GM18868 (cell line): ENCODE results near the gene MYL5.
A peak's percentile ranks its signal among the peaks of the same experiment; 100 is the strongest.
"Not testable (repeated sequence)": the region's sequence is repeated elsewhere in the genome, so short reads cannot be mapped to it uniquely, and the experiment has no call there.

ENCODE experiments used
- ATAC-seq: cut with Tn5 transposase; IDR thresholded peaks from one replicate; pipeline ENCODE4 v1.9.1; 2021; ENCODE audit warnings: mild to moderate bottlenecking, moderate library complexity; ENCODE audit not compliant: unreplicated experiment

The MYL5 gene

GRCh38 chr4:656436-657337 lies 17.7 kb upstream of the MYL5 start:
- ATAC-seq, result no peak

- ATAC-seq, result no peak
Observed at GRCh38 chr4:657338-657833, 17.0 kb upstream of the MYL5 start.

- ATAC-seq, result no peak
Observed at GRCh38 chr4:657834-658667, 16.3 kb upstream of the MYL5 start.

- ATAC-seq, result no peak
Observed at GRCh38 chr4:658681-659667, 15.4 kb upstream of the MYL5 start.

DNA sequence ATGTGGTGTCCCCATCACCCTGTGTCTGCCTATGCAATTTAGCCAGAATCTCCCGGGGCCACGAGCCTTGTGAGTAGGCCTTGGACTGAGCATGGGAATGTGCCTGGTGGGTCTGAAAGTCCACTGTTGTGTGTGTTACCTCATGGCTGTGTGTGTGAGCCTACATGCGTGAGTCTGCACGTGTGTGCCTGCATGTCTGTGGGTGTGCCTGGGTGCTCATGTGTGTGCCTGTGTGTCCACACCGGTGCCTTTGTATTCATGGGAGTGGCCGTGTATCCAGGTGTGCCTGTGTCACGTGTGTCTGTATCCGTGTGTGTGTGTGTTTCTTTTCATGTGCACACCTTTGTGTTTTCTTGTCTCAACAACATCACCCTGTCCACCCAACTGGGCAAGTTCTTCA lies 14.5 kb upstream of the MYL5 start:
- no peak for ATAC-seq

DNA sequence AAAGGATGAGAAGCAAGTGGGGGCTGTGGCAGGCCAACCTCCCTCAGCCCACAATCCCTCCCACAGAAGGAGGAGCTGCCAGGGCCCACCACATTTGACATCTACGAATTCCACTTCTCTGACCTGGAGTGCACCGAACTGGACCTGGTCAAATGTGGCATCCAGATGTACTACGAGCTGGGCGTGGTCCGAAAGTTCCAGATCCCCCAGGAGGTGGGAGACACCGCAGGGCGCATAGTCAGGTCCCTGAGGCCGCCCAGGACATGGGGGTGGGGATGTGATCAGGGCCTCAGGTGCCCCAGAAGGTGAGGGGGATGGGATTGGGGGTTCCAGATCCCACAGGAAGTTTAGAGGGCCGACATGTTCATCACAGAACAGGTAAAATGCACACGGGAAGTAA lies 13.9 kb upstream of the MYL5 start:
- no peak for ATAC-seq

DNA sequence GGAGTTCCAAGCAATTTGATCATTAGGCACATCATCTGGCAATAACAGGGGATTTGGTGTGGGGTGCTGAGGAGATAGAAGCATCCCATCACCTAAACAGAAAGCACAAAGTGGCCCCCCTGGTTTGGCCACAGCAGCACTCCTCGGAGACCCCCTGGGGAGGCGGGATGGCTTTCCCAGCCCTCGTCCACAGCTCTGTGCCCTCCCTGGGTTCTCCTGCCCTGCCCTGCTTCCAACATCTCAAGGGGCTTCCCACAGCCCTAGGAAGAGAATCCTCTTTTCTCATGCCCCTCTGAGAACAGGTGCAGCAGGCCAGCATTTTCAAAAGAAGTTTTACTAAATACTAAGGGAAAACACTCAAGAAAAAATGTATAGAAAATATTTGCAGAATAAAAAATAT lies 13.1 kb upstream of the MYL5 start:
- no peak for ATAC-seq

DNA sequence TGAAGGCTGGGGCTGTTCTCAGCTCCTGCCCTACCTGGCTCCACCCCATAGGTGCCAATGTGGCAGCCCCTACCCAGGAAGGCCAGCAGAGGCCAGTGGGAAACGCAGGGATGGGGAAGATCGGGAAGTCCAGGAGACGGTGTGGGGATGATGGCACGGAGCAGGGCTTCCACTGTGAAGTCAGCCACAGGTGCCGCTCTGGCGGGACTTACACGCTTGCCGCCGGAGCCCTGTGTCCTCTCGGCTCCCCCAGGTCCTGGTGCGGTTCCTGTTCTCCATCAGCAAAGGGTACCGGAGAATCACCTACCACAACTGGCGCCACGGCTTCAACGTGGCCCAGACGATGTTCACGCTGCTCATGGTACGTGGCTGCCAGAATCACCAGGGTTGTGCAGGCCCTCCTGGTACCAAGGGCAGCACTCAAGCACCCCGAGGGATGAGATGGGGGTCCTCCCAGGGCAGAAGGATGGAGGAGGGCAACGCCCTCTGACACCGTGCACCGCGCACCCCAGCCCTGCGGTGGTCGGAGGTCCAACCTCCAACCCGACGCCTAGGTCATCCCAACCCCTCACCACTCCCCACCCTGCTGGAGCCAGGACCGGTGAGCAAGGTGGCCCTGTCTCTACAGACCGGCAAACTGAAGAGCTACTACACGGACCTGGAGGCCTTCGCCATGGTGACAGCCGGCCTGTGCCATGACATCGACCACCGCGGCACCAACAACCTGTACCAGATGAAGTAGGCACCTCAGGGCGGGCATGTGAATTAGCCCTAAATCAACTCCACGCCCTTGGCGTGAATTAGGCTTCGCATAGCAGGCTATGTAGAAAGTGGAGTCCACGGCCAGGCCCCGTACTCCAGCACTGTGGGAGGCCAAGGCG lies 12.2 kb upstream of the MYL5 start:
- no peak for ATAC-seq

- peak; percentile 13 for ATAC-seq
Observed at GRCh38 chr4:663046-663437, 11.3 kb upstream of the MYL5 start.

DNA sequence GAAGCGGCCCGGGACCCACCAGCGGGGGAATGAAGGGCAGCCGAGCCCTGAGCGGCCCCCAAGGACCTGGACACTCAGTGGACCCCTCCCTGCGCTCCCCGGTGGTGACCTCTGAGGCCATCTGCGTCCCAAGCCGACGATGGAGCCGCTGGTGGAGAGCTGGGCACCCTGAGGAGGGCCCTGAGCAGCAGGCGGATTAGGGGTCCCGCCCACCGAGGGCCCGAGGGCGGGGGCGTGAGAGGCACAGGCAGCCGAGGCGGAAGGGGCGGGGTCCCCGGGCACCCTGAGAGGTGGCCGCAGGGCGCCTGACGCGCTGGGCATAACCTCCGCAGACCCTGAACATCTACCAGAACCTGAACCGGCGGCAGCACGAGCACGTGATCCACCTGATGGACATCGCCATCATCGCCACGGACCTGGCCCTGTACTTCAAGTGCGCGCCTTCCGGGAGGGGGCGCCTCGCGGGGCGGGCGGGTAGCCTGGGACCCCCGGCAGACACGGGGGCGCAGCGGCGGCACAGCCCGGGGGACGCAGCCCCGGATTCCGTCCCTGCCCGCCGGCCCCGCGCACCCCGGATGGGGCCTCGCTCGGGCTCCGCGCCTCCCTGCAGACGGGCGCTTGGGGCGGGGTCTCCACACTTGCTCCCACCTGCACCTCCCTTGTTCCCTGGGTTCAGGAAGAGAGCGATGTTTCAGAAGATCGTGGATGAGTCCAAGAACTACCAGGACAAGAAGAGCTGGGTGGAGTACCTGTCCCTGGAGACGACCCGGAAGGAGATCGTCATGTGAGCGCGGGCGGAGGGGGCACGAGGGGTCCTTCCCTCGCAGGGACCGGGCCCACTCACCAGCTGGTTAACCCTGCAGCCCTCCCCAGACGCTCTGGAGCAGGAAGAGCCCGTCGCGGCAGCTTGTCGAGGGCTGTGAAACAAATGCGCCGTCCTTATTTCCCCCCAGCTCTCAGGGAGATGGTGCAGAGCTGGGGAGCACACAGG lies 10.6 kb upstream of the MYL5 start:
- ATAC-seq, result peak; percentile 67

DNA sequence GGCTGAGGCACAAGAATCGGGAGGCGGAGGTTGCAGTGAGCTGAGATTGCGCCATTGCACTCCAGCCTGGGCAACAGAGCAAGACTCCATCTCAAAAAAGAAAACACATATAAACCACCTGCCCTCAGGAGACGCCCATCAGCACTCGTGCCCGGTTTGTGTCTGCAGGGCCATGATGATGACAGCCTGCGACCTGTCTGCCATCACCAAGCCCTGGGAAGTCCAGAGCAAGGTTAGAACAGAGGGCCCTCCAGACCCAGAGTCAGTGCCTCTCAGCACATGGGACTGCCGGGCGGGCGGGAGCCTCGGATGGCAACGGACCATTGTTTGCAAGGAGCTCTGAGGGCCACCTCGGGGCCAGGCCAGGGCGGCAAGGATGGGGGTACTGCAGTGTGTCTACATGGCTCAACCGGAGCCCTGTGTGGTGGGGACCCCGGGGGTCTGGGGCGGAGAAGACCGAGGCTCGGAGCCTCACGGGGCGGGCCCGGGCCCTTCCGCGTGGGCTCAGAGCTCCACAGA lies 9.6 kb upstream of the MYL5 start:
- no peak for ATAC-seq

DNA sequence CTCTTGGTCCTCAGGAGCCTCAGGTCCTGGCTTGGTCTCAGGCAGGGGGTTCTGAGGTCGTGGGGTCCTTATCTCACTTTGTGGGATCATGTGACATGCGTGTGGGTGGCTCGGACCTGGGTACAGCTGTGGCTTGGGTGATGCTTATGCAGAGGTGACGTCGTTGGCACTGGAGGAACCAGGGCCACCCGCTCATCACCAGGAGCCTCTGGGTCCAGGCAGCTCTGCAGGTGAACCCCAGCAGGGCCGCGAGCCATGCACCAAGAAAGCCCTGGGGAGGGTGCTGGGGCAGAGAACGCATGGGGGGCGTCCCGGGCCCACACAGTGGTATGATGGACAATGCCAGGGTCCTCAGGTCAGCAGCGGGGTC lies 9.0 kb upstream of the MYL5 start:
- ATAC-seq, result no peak

DNA sequence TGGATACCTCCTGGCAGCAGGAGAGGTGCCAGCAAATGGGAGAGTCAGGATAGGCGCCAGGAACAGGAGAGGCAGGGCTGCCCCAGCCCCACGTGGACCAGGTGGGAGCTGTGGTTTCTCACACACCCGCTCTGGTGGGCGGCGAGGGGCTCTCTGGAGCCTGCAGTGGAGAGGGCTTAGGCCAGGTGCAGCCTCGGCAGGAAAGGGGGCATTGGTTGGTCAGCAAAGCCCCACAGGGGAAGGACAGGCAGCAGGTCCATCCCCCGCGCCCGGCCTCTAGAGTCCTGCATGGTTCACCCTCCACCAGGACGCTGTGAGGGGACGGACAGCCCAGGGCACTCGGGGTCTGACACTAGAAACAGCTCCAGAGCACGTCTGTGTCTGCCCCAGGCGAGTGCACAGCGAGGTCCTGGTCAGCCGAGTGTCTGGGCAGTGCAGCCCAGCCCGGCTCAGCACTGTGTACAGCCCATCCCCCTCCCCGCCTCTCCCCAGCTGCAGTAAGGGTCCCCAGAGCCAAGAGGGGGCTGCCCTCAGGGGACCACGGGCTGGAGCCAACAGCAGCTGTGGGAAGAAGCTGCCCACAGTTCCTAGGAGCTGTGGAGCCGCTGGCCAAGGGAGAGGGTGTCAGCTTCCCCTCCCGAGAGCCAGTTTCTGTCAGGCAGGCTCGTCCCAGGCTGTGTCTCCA lies 8.4 kb upstream of the MYL5 start:
- no peak for ATAC-seq

- ATAC-seq, result no peak
Observed at GRCh38 chr4:666436-666810, 7.9 kb upstream of the MYL5 start.

GRCh38 chr4:666822-667544 lies 7.4 kb upstream of the MYL5 start:
- no peak for ATAC-seq

GRCh38 chr4:667545-667925 lies 6.8 kb upstream of the MYL5 start:
- ATAC-seq, result no peak

DNA sequence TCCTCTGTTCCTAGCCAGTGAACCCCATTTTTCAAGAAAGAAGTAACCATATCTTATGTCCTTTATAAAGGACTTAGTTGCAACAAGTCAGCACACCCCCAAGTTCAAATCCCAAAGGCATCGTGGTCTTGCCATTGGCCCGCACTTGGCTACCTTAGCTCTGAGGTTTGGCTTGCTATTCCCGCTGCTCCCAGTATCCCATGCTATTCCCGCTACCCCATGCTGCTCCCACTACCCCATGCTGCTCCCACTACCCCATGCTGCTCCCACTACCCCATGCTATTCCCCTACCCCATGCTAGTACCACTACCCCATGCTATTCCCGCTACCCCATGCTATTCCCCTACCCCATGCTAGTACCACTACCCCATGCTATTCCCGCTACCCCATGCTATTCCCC lies 6.1 kb upstream of the MYL5 start:
- not testable (repeated sequence) for ATAC-seq
